Measurements from ENCODE around the gene GLTP.
A peak's percentile ranks its signal among the peaks of the same experiment; 100 is the strongest.
"Not testable (repeated sequence)": the region's sequence is repeated elsewhere in the genome, so short reads cannot be mapped to it uniquely, and the experiment has no call there.

The GLTP gene

DNA sequence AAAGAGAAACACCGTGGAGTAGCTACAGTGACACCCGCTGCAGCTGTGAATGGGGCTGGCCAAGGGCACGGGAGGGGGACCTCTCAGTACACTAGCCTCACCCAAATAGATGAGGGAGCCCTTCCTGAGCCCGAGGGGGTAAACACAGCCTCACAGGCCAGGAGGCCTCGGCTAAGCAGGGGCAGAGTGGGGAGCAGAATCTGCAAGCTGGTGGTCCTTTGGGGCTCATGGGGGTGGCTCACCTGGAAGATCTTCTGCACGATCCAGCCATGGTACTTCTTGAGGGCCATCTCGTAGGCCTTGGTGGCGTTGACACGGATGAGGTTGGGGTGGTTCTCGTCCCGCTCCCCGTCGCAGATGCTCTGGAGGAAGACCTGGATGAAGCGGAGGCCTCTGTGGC lies 25.0 kb downstream of the GLTP start:
- Histone ChIP-seq H3K27ac (ENCODE audit: low read length) (no peak overlapping the region), H3K27me3 (ENCODE audit: insufficient read depth, low read length) (no peaks in the 10 kb centered on the region)

DNA sequence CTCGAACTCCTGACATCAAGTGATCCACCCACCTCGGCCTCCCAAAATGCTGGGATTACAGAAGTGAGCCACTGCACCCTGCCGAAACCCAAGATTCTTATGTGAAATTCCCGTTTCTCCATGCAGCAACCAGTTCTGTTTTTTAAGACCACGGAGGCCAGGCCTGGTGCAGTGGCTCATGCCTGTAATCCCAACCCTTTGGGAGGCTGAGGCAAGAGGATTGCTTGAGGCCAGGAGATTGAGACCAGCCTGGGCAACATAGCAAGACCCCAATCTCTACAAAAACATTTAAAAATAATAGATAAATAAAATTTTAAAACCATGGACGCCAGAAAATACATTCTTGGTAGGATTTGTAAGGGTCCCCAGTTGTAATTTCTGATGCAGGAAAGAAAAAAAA lies 29.8 kb downstream of the GLTP start:
- H3K9me3 ChIP-seq (ENCODE audit: insufficient read depth, low read depth, low read length); H3K36me3 ChIP-seq (ENCODE audit: insufficient read depth, low read depth, low read length); H3K27ac ChIP-seq (ENCODE audit: low read length); H3K27me3 ChIP-seq (ENCODE audit: insufficient read depth, low read length); H3K4me3 ChIP-seq (ENCODE audit: low read length); H3K4me1 ChIP-seq (ENCODE audit: insufficient read depth, low read length); H3K9ac ChIP-seq (ENCODE audit: low read depth, low read length): not testable (repeated sequence)

More for the DNA sequence above, 25.0 kb downstream of the GLTP start:
- Histone ChIP-seq H3K4me1 (ENCODE audit: insufficient read depth, low read length) (no peaks in the 10 kb centered on the region), H3K9me3 (ENCODE audit: insufficient read depth, low read depth, low read length) (no peaks in the 10 kb centered on the region), H3K4me3 (ENCODE audit: low read length) (no peak overlapping the region), H3K9ac (ENCODE audit: low read depth, low read length) (no peak overlapping the region), H3K36me3 (ENCODE audit: insufficient read depth, low read depth, low read length) (peaks cover 5% of the 10 kb centered on the region; the same call in 1 of the 2 replicates)

DNA sequence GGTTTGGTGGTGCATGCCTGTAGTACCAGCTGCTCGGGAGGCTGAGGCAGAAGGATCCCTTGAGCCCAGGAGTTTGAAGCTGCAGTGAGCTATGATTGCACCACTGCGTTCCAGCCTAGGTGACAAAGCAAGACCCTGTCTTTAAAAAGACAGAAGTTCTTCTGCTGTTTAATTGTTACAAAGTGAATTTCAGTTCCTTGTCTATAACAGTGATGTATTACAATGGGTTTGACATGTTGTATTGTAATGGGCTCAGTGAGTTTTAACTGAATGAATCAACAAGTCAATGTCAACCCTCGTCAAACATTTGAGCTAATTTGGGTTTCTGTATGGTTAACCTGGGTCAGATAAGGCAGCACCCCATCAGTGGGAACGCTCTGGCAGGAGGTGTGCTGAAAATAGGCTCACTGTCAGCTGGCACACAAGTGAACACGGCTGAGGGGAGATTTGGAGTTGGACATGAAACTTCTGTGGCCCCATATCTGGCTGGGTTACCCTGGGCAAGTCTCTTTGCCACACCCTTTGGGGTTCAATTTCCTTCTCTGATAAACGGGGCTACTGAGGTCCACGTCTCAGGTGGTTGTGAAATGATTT lies 33.1 kb downstream of the GLTP start:
- Histone ChIP-seq H3K4me3 (ENCODE audit: low read length) (no peak overlapping the region), H3K9me3 (ENCODE audit: insufficient read depth, low read depth, low read length) (no peaks in the 10 kb centered on the region), H3K4me1 (ENCODE audit: insufficient read depth, low read length) (no peaks in the 10 kb centered on the region), H3K27me3 (ENCODE audit: insufficient read depth, low read length) (no peaks in the 10 kb centered on the region), H3K9ac (ENCODE audit: low read depth, low read length) (no peak overlapping the region), H3K27ac (ENCODE audit: low read length) (no peak overlapping the region), H3K36me3 (ENCODE audit: insufficient read depth, low read depth, low read length) (no peaks in the 10 kb centered on the region)

DNA sequence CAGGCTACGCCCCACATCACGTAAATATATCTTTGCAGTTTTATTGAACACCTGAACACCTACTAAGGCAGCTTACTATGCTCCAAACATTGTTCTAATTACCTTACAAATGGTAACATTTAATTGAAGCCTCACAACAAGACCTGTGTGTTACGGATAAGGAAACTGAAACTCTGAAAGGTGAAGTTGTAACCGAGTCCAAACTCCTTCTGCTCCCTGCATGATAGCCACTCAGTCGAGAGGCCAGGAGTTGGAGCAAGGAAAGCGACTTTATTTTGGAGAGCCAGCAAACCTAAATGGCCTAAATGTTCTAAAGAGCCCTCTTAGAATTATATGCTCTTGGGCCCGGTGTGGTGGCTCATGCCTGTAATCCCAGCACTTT lies 34.5 kb downstream of the GLTP start:
- Histone ChIP-seq H3K36me3 (ENCODE audit: insufficient read depth, low read depth, low read length) (no peaks in the 10 kb centered on the region), H3K4me3 (ENCODE audit: low read length) (no peak overlapping the region; the same call in 1 of the 2 replicates), H3K4me1 (ENCODE audit: insufficient read depth, low read length) (no peaks in the 10 kb centered on the region), H3K27me3 (ENCODE audit: insufficient read depth, low read length) (no peaks in the 10 kb centered on the region), H3K9me3 (ENCODE audit: insufficient read depth, low read depth, low read length) (no peaks in the 10 kb centered on the region), H3K9ac (ENCODE audit: low read depth, low read length) (no peak overlapping the region), H3K27ac (ENCODE audit: low read length) (no peak overlapping the region)

DNA sequence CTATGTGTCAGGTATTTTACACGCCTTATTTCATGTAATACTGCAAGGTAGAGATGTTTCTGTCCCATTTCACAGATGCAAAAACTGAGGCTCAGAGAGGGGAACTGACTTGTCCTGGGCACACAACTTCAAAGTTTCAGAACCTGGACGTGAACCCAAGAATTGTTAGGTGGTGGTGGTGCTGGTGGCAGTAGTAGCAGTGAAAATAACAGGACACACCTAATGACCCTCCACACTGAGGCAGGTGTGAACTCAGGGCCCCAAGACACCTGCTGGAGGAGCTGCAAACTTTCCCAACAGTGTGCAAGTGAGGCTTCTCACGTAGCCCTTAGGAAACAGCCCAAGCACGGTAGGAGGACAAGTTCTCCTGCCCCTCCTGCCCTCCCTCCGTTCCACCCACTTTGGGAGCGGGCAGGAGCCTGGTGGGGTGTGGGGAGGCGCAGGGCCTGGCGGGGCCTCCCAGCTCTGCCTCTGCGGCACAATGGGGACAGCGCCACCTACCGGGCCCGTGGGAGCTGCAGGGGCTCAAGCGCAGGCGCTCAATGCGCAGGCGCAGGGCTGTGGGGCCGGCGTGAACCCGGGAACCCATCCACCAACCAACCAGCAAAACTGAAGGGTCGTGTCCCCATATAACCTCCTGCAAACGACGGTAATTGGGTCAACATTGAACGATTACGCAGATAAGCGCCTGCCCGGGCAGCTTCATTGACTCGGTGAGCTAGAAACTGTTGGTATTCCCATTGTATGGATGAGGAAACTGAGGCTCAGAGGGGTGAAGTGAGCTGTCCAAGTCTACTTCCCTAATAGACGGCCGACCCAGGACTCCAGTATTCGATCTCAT lies 35.1 kb downstream of the GLTP start:
- H3K27ac ChIP-seq (ENCODE audit: low read length): no peak overlapping the region
- H3K9me3 ChIP-seq (ENCODE audit: insufficient read depth, low read depth, low read length): no peaks in the 10 kb centered on the region
- 0 out of 2 replicates have a peak, but pooled peaks cover 2% of the 10 kb centered on the region for H3K4me1 ChIP-seq (ENCODE audit: insufficient read depth, low read length)
- H3K27me3 ChIP-seq (ENCODE audit: insufficient read depth, low read length): no peaks in the 10 kb centered on the region
- peak overlapping the region; percentile 37; the same call in 1 of the 2 replicates for H3K4me3 ChIP-seq (ENCODE audit: low read length)
- H3K36me3 ChIP-seq (ENCODE audit: insufficient read depth, low read depth, low read length): no peaks in the 10 kb centered on the region
- H3K9ac ChIP-seq (ENCODE audit: low read depth, low read length): no peak overlapping the region

DNA sequence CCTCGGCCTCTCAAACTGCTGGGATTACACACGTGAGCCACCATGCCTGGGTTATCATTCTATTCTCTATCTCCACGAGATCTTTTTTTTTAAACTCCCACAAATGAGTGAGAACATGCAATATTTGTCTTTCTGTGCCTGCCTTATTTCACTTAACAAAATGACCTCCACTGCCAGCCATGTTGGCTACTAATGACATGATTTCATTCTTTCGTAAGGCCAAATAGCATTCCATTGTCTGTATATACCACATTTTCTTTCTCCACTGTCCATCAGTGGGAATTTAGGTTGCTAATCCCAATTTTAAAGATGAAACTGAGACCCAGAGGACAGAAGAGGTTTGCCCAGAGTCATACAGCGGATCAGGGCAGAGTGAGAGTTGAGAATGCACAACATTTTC lies 36.2 kb downstream of the GLTP start:
- Histone ChIP-seq H3K4me3 (ENCODE audit: low read length) (no peak overlapping the region), H3K27me3 (ENCODE audit: insufficient read depth, low read length) (no peaks in the 10 kb centered on the region), H3K9me3 (ENCODE audit: insufficient read depth, low read depth, low read length) (no peaks in the 10 kb centered on the region), H3K4me1 (ENCODE audit: insufficient read depth, low read length) (0 out of 2 replicates have a peak, but pooled peaks cover 2% of the 10 kb centered on the region), H3K36me3 (ENCODE audit: insufficient read depth, low read depth, low read length) (no peaks in the 10 kb centered on the region), H3K27ac (ENCODE audit: low read length) (no peak overlapping the region), H3K9ac (ENCODE audit: low read depth, low read length) (no peak overlapping the region)

DNA sequence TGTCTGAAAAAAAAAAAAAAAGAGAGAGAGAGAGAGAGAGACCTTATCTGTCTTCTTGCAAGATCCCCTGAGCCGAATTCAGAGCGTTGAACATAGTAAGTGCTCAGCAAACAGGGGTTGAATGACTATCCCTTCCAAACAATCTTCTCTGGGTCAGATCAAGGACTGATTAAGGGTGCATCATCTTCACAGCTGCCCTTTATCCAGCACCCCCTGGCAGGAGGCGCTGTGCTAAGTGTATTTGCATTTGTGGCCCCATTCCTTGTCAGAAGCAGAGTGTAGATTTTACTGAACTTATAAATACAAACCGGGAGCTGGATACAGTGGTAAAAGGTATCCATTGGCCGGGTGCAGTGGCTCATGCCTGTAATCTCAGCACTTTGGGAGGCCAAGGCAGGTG lies 38.3 kb downstream of the GLTP start:
- Histone ChIP-seq H3K9ac (ENCODE audit: low read depth, low read length) (no peak overlapping the region), H3K9me3 (ENCODE audit: insufficient read depth, low read depth, low read length) (no peaks in the 10 kb centered on the region), H3K4me1 (ENCODE audit: insufficient read depth, low read length) (0 out of 2 replicates have a peak, but pooled peaks cover 2% of the 10 kb centered on the region), H3K4me3 (ENCODE audit: low read length) (no peak overlapping the region), H3K27me3 (ENCODE audit: insufficient read depth, low read length) (no peaks in the 10 kb centered on the region), H3K27ac (ENCODE audit: low read length) (no peak overlapping the region), H3K36me3 (ENCODE audit: insufficient read depth, low read depth, low read length) (no peaks in the 10 kb centered on the region)

DNA sequence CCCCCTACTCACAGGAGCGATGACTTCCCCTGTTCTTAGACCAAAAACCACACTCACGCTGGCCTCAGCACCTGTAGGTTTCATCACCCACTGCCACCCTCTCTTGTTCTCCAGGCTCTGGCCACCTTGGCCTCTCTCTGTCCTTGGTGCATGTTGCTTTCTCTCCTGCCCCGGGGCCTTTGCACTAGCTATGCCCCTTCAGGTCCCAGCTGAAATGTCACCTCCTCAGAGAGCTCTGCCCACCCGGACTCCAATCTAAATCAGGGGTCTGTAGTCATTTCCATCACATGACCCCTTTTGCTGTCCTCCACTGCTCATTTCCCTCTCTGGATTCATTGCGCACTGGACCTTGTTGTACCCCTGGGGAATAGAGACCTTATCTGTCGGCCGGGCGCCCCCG lies 39.0 kb downstream of the GLTP start:
- Histone ChIP-seq H3K27me3 (ENCODE audit: insufficient read depth, low read length) (no peaks in the 10 kb centered on the region), H3K36me3 (ENCODE audit: insufficient read depth, low read depth, low read length) (no peaks in the 10 kb centered on the region), H3K4me3 (ENCODE audit: low read length) (no peak overlapping the region), H3K9ac (ENCODE audit: low read depth, low read length) (no peak overlapping the region), H3K27ac (ENCODE audit: low read length) (no peak overlapping the region), H3K9me3 (ENCODE audit: insufficient read depth, low read depth, low read length) (no peaks in the 10 kb centered on the region), H3K4me1 (ENCODE audit: insufficient read depth, low read length) (0 out of 2 replicates have a peak, but pooled peaks cover 2% of the 10 kb centered on the region)

DNA sequence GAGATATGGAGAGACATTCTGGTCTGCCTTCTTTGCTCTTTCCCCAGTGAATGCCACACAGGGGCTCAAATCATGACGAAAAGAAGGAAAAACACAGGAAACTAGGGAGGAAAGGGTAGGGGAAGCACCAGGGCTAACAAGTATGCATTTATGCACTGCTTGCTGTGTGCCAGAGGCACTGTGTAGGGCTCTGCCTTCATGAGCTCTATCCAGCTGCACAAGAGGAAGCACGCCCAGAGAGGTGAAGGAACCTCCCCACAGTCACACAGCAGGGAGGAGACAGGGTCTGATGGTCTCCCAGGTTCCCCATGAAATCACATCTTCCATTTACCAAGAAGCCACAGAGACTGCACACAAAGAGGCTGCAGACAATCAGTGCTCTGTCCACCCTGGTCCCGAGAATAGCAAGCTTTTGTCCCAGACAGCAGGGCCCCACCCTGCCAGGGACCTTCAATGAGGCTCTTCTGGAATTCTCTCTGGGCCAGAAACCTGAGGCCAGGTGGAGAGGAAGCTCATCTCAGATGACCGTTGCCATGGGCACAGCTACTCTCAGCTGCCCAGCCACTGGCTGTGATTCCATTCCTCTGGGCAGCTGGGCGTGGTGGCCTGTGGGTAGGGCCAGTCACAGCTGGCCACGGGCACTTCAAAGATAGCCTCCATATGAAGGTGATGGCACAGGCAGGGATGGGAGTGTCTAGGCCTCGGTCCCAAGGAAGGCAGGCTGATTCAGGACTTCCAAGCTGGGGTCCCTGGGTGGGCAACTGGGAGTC lies 39.9 kb downstream of the GLTP start:
- H3K4me1 ChIP-seq (ENCODE audit: insufficient read depth, low read length): 0 out of 2 replicates have a peak, but pooled peaks cover 2% of the 10 kb centered on the region
- no peak overlapping the region for H3K4me3 ChIP-seq (ENCODE audit: low read length)
- H3K9me3 ChIP-seq (ENCODE audit: insufficient read depth, low read depth, low read length): no peaks in the 10 kb centered on the region
- no peak overlapping the region for H3K27ac ChIP-seq (ENCODE audit: low read length)
- no peak overlapping the region for H3K9ac ChIP-seq (ENCODE audit: low read depth, low read length)
- H3K27me3 ChIP-seq (ENCODE audit: insufficient read depth, low read length): no peaks in the 10 kb centered on the region
- H3K36me3 ChIP-seq (ENCODE audit: insufficient read depth, low read depth, low read length): no peaks in the 10 kb centered on the region

DNA sequence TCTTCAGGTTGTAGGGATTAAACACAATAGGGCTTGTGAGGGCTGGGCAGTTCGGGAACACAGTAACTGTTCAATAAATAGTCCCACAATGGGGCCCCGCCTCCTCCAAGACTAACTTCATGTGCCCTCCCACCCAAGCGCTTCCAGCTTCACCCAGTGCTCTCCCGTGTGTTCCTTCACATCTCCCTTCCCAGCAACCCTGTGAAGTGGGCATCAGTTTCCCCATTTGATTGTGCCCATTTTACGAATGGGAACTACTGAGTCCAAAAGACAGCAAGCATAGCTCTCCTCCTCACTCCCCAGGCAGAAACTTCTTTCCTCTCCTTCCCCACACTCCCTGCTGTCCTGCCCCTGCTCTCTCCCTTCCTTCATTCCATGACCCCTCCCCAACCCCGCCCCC lies 40.9 kb downstream of the GLTP start:
- H3K9ac ChIP-seq (ENCODE audit: low read depth, low read length): no peak overlapping the region
- no peaks in the 10 kb centered on the region for H3K9me3 ChIP-seq (ENCODE audit: insufficient read depth, low read depth, low read length)
- H3K4me1 ChIP-seq (ENCODE audit: insufficient read depth, low read length): 0 out of 2 replicates have a peak, but pooled peaks cover 2% of the 10 kb centered on the region
- no peaks in the 10 kb centered on the region for H3K27me3 ChIP-seq (ENCODE audit: insufficient read depth, low read length)
- no peak overlapping the region for H3K27ac ChIP-seq (ENCODE audit: low read length)
- no peak overlapping the region for H3K4me3 ChIP-seq (ENCODE audit: low read length)
- H3K36me3 ChIP-seq (ENCODE audit: insufficient read depth, low read depth, low read length): no peaks in the 10 kb centered on the region

DNA sequence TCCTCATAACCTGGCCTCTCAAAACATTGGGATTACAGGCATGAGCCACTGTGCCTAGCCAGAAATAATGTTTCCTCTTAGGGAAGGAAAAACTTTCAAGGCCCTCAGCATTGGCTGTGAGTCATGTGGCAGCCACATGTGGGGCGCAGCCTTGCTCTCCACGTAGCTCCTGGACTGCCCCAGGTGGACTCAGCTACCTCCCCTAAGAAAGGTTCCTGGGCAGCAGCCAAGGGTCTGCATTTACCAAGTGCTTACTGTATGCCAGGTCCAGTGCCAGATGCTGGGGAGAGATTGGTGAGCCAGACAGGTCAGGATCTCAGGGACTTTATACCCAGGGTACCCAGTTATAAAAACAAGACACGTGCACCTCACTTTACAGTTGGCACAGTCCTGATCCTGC lies 43.4 kb downstream of the GLTP start:
- Histone ChIP-seq H3K4me3 (ENCODE audit: low read length) (no peak overlapping the region), H3K9me3 (ENCODE audit: insufficient read depth, low read depth, low read length) (no peaks in the 10 kb centered on the region), H3K9ac (ENCODE audit: low read depth, low read length) (no peak overlapping the region), H3K27ac (ENCODE audit: low read length) (no peak overlapping the region), H3K27me3 (ENCODE audit: insufficient read depth, low read length) (peaks cover 4% of the 10 kb centered on the region; the same call in 1 of the 2 replicates), H3K4me1 (ENCODE audit: insufficient read depth, low read length) (0 out of 2 replicates have a peak, but pooled peaks cover 2% of the 10 kb centered on the region), H3K36me3 (ENCODE audit: insufficient read depth, low read depth, low read length) (no peaks in the 10 kb centered on the region)

Data from iPS-20b (cell line).